ENCODE measurements around the gene MAU2. TPM values are rescaled to one million over a fixed set of nuclear protein-coding genes. Genes with fewer than 3 reads are reported as not detected.

MAU2 gene, protein sequence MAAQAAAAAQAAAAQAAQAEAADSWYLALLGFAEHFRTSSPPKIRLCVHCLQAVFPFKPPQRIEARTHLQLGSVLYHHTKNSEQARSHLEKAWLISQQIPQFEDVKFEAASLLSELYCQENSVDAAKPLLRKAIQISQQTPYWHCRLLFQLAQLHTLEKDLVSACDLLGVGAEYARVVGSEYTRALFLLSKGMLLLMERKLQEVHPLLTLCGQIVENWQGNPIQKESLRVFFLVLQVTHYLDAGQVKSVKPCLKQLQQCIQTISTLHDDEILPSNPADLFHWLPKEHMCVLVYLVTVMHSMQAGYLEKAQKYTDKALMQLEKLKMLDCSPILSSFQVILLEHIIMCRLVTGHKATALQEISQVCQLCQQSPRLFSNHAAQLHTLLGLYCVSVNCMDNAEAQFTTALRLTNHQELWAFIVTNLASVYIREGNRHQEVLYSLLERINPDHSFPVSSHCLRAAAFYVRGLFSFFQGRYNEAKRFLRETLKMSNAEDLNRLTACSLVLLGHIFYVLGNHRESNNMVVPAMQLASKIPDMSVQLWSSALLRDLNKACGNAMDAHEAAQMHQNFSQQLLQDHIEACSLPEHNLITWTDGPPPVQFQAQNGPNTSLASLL
- 22.0 and 26.8 TPM in 2 replicates for total RNA-seq

DNA sequence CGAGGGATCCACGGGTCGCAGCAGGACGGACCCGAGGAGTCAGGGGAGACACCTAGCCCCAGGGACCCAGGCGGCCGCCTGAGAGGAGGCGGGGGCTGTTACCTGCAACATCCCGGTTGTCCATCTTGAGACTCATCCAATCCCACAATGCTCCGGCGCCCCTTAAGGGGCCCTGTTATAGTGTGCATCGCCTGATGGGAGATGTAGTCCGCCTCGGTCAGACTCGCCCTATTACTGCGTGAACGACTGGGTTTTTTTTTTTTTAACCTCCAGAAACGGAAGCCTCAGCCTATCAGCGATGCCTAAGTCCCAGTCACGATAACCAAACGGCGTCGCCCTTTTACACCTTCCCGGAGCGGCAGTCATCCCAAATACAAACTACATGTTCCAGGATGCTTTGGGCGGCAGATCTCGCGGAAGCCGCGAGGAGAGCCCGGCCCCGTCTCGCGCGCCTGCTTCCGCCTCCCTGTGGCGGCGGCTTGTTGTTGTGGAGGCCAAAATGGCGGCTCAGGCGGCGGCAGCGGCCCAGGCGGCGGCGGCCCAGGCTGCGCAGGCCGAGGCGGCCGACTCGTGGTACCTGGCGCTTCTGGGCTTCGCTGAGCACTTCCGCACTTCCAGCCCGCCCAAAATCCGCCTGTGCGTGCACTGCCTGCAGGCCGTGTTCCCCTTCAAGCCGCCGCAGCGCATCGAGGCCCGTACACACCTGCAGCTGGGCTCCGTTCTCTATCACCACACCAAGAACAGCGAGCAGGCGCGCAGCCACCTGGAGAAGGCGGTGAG lies at the start of gene MAU2, which contains the start of gene SUGP1:
MAU2 (plus strand) TSS at position 469 of the 780 bp plus-strand sequence; CDS start at position 500, 31 bp downstream.
SUGP1 (minus strand) TSS at position 149 of the 780 bp plus-strand sequence; CDS start at position 136, 13 bp downstream.

DNA sequence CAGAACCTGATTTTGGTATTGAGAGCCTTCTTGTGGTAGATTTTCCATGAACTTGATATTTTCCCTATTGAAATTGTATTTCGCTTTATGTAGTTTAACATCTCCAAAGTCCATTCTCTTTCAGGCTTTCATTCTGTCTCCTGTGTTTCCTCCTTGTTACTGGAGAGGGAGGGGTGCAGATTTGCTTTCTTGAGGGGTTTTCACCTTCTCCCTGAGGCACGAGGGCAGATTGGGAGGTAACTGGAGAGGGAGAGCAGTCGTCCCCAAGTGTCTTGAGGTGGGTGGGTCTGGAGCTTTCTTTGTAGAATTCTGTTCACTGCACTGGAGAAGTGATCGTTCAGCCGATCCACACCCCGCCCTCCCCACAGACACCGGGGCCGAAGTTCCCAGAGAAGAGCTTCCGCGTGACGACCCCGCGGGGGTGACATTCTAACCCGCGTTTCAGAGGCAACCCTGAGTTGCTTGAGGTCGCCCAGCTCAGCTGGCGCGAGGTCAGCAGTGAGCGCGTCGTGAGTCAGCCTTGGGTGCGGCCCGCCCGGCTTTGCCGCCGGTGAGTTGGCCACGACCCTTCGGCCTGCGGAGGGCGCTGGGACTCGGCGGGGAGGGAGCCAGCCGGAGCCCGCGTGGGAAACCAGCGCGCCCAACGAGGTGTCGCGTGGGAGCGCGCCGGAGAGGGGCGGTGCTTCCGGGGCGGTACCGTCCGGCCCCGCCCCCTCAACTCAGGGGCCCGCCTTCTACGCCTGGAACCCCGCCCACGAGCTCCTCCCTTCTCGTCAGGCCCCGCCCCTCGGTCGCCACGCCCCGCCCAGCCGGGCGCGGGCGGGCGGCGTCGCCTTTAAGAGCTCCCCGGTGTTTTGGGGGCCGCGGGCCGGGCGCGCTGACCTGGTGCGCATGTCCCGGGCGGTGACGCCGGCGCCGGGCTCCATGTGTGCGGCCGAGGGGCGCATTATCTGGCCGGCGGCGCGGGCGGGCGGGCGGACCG lies 84.5 kb downstream of the MAU2 start, which contains the start of gene GATAD2A:
GATAD2A (plus strand) TSS at position 797 of the 982 bp plus-strand sequence. CDS start 59,671 bp downstream, outside the sequence.

Other genes starting within 250 kb of the MAU2 start
- 25.6 and 35.2 TPM in 2 replicates for gene TMEM161A, start 182.4 kb upstream of the MAU2 start, total RNA-seq
- gene MEF2B, start 150.6 kb upstream of the MAU2 start, total RNA-seq, result 0.35 TPM in 1 of 2 replicates, not detected in the other
- 6.3 and 12.3 TPM in 2 replicates for gene BORCS8, start 128.7 kb upstream of the MAU2 start, total RNA-seq
- 60.1 and 69.4 TPM in 2 replicates for gene RFXANK, start 128.6 kb upstream of the MAU2 start, total RNA-seq
- 2.1 and 2.8 TPM in 2 replicates for gene NR2C2AP, start 117.4 kb upstream of the MAU2 start, total RNA-seq
- not detected in 2 replicates for gene NCAN, start 108.9 kb upstream of the MAU2 start, total RNA-seq
- gene TM6SF2, start 47.5 kb upstream of the MAU2 start, total RNA-seq, result 0.43 and 5.7 TPM in 2 replicates
- gene SUGP1, start 320 bp upstream of the MAU2 start, total RNA-seq, result 18.2 and 19.8 TPM in 2 replicates
- 34.9 and 40.4 TPM in 2 replicates for gene GATAD2A, start 84.8 kb downstream of the MAU2 start, total RNA-seq
- 1.4 and 2.0 TPM in 2 replicates for gene TSSK6, start 194.7 kb downstream of the MAU2 start, total RNA-seq
- gene NDUFA13, start 195.4 kb downstream of the MAU2 start, total RNA-seq, result 176 and 205 TPM in 2 replicates
- gene YJEFN3, start 208.1 kb downstream of the MAU2 start, total RNA-seq, result 0.17 and 0.23 TPM in 2 replicates
- 1.2 TPM in 2 replicates for gene CILP2, start 217.4 kb downstream of the MAU2 start, total RNA-seq